PC-9 (cell line): Measurements from ENCODE around the gene DPEP2. TPM values are rescaled to one million over a fixed set of nuclear protein-coding genes. Genes with fewer than 3 reads are reported as not detected.
"Not testable (repeated sequence)": the region's sequence is repeated elsewhere in the genome, so short reads cannot be mapped to it uniquely, and the experiment has no call there.

Experiments used
- BruUV-seq: library from RNA; stranded (reverse); fragments of 400-500 nt; replicated peaks from 2 replicates; lab custom pipeline; 2021; lab: Mats Ljungman, UMichigan
- CTCF ChIA-PET: fragments of 300-600 bp; sonication (Branson Sonifier 250); formaldehyde crosslinking; loops from one replicate; lab custom pipeline; 2022; ENCODE audit warnings: antibody characterized with exemption; lab: Charles Lee
- POLR2A ChIA-PET: fragments of 300-600 bp; sonication (Branson Sonifier 250); formaldehyde crosslinking; loops from one replicate; lab custom pipeline; 2022; ENCODE audit warnings: antibody characterized with exemption; ENCODE audit not compliant: unreplicated experiment; lab: Charles Lee
- DNase-seq, 2 experiments: peaks; one replicate each; pipeline versions ENCODE4 v3.0.0 to v3.0.0-alpha.2; 2015 to 2022; ENCODE audit warnings: mixed read lengths in 1 of 2
- H2AFZ ChIP-seq: fragments of 200-600 bp; sonication (generic); 2 replicates; pipeline ENCODE4 v1.8.1; 2017; ENCODE audit warnings: antibody characterized with exemption
- H3F3A ChIP-seq: fragments of 200-600 bp; sonication (generic); 2 replicates; pipeline ENCODE4 v1.8.1; 2017; ENCODE audit warnings: antibody characterized with exemption, mild to moderate bottlenecking, low read depth; ENCODE audit not compliant: insufficient read depth
- H3K27ac ChIP-seq: fragments of 200-600 bp; sonication (generic); 2 replicates; pipeline ENCODE4 v1.6.1; 2016; ENCODE audit warnings: mixed run types
- H3K27me3 ChIP-seq: fragments of 200-600 bp; sonication (generic); 2 replicates; pipeline ENCODE4 v1.6.1; 2016; ENCODE audit warnings: low read depth, mixed run types; ENCODE audit not compliant: insufficient read depth
- H3K36me3 ChIP-seq: fragments of 200-600 bp; sonication (generic); 2 replicates; pipeline ENCODE4 v1.6.1; 2016; ENCODE audit warnings: low read depth, mixed run types
- H3K4me1 ChIP-seq: fragments of 200-600 bp; sonication (generic); replicated peaks from 2 replicates; pipeline ENCODE4 v1.6.1; 2016; ENCODE audit warnings: mixed run types; ENCODE audit not compliant: insufficient read depth
- H3K4me2 ChIP-seq: fragments of 200-600 bp; sonication (generic); 2 replicates; pipeline ENCODE4 v1.6.1; 2017; ENCODE audit warnings: mixed run types
- H3K4me3 ChIP-seq: fragments of 200-600 bp; sonication (generic); 2 replicates; pipeline ENCODE4 v1.6.1; 2016; ENCODE audit warnings: mixed run types
- H3K79me2 ChIP-seq: fragments of 200-600 bp; sonication (generic); 2 replicates; pipeline ENCODE4 v1.6.1; 2017; ENCODE audit warnings: low read depth, mixed run types
- H3K9me2 ChIP-seq: fragments of 200-600 bp; sonication (generic); 2 replicates; pipeline ENCODE4 v1.8.1; 2017; ENCODE audit warnings: mild to moderate bottlenecking; ENCODE audit not compliant: insufficient read depth
- H3K9me3 ChIP-seq: fragments of 200-600 bp; sonication (generic); 2 replicates; pipeline ENCODE4 v1.8.1; 2016; ENCODE audit warnings: low read depth; ENCODE audit not compliant: insufficient read depth
- H4K20me1 ChIP-seq: fragments of 200-600 bp; sonication (generic); 2 replicates; pipeline ENCODE4 v1.8.1; 2017; ENCODE audit not compliant: insufficient read depth
- CTCF ChIP-seq: fragments of 200-600 bp; sonication (generic); conservative IDR thresholded peaks from 2 replicates; pipeline ENCODE4 v1.6.1; 2017; ENCODE audit warnings: mixed run types, antibody characterized with exemption, mild to moderate bottlenecking, moderate library complexity
- EZH2 ChIP-seq: fragments of 200-600 bp; sonication (generic); IDR thresholded peaks from 2 replicates; pipeline ENCODE4 v1.8.0; 2017; ENCODE audit warnings: antibody characterized with exemption, low read depth
- intact Hi-C: fragments of 100-400 bp; cut with micrococcal nuclease; formaldehyde crosslinking; loops from one replicate; pipeline ENCODE4 v1.10.0; 2022; ENCODE audit not compliant: unreplicated experiment
- total RNA-seq: library from RNA; stranded (reverse); gene quantifications from 2 replicates; pipeline ENCODE4 v1.2.3, GENCODE V29; 2021

Gene DPEP2
- total RNA-seq, 1 experiment from 2014 or later = not detected

GRCh38 chr16:68000450-68000849 is 1.2 kb upstream of the DPEP2 start:
- H3K79me2 ChIP-seq = no peaks in the 10 kb centered on the region
- no TSS peak for BruUV-seq
- no peaks in the 10 kb centered on the region for H3K9me3 ChIP-seq
- no peak overlapping the region for H2AFZ ChIP-seq
- TF ChIP-seq CTCF (no peak), EZH2 (no peak)
- DNase-seq = no peak
- no peak overlapping the region for H3K4me3 ChIP-seq
- H3K4me2 ChIP-seq = no peak overlapping the region
- H3F3A ChIP-seq = peaks cover 10% of the 10 kb centered on the region
- no peak overlapping the region for H3K27ac ChIP-seq
- CTCF ChIA-PET = no interaction called here
- peaks cover 8% of the 10 kb centered on the region for H3K4me1 ChIP-seq
- intact Hi-C loops = no loop called here
- POLR2A ChIA-PET = no interaction called here
- no peaks in the 10 kb centered on the region for H4K20me1 ChIP-seq
- no peaks in the 10 kb centered on the region for H3K27me3 ChIP-seq
- no peaks in the 10 kb centered on the region for H3K9me2 ChIP-seq
- H3K36me3 ChIP-seq = no peaks in the 10 kb centered on the region

GRCh38 chr16:67999985-68000384 is 701 bp upstream of the DPEP2 start:
- Histone ChIP-seq H4K20me1 (no peaks in the 10 kb centered on the region), H3F3A (peaks cover 5% of the 10 kb centered on the region; the same call in 1 of the 2 replicates), H3K27ac (no peak overlapping the region), H3K36me3 (no peaks in the 10 kb centered on the region), H3K27me3 (no peaks in the 10 kb centered on the region), H3K9me3 (no peaks in the 10 kb centered on the region), H3K4me3 (no peak overlapping the region), H3K79me2 (no peaks in the 10 kb centered on the region), H2AFZ (no peak overlapping the region), H3K4me1 (peaks cover 4% of the 10 kb centered on the region), H3K4me2 (no peak overlapping the region), H3K9me2 (no peaks in the 10 kb centered on the region)
- intact Hi-C loops = no loop called here
- no TSS peak for BruUV-seq
- DNase-seq = no peak
- ChIA-PET POLR2A (no interaction called here), CTCF (no interaction called here)
- TF ChIP-seq EZH2 = no peak
- TF ChIP-seq CTCF = no peak

GRCh38 chr16:67998231-67998778 is 979 bp downstream of the DPEP2 start:
- intact Hi-C loops, H3K36me3 ChIP-seq, BruUV-seq: not testable (repeated sequence)

GRCh38 chr16:67996666-67997065 is 2.6 kb downstream of the DPEP2 start:
- H3K36me3 ChIP-seq = no peaks in the 10 kb centered on the region
- ChIA-PET POLR2A (no interaction called here), CTCF (no interaction called here)
- TF ChIP-seq EZH2 (no peak), CTCF (no peak)
- DNase-seq = no peak
- H2AFZ ChIP-seq = no peak overlapping the region
- intact Hi-C loops = no loop called here
- no peaks in the 10 kb centered on the region for H3K9me3 ChIP-seq
- no peaks in the 10 kb centered on the region for H3F3A ChIP-seq
- H3K27me3 ChIP-seq = no peaks in the 10 kb centered on the region
- no peak overlapping the region for H3K4me3 ChIP-seq
- H3K4me2 ChIP-seq = no peak overlapping the region
- no TSS peak for BruUV-seq
- H4K20me1 ChIP-seq = no peaks in the 10 kb centered on the region
- H3K9me2 ChIP-seq = no peaks in the 10 kb centered on the region
- no peaks in the 10 kb centered on the region for H3K4me1 ChIP-seq
- H3K79me2 ChIP-seq = no peaks in the 10 kb centered on the region
- H3K27ac ChIP-seq = no peak overlapping the region

More at GRCh38 chr16:67998231-67998778, 979 bp downstream of the DPEP2 start:
- H3K9me2 ChIP-seq, H2AFZ ChIP-seq, H3K79me2 ChIP-seq, H3K27me3 ChIP-seq, H3F3A ChIP-seq, H3K4me2 ChIP-seq, H3K4me1 ChIP-seq, H4K20me1 ChIP-seq, POLR2A ChIA-PET, H3K4me3 ChIP-seq, H3K9me3 ChIP-seq, DNase-seq, H3K27ac ChIP-seq: not testable (repeated sequence)
- CTCF ChIA-PET = interaction anchor here (1.1 kb wide), 1 partner anchor 338 kb away, joined by 3 read pairs; the partner anchor contains the start of gene ACD
